ENCODE results near the gene CLDN6.

CLDN6 gene

GRCh38 chr16:3026003-3026378 lies 8.0 kb upstream of the CLDN6 start:
- H3K4me1 Mint-ChIP-seq, result peaks cover 75% of the 10 kb centered on the region
- H3K36me3 Mint-ChIP-seq, result peaks cover 78% of the 10 kb centered on the region
- no peak overlapping the region for H3K4me3 Mint-ChIP-seq
- DNase-seq (ENCODE audit: low spot score in 2 of 2) (no peak), ATAC-seq (no peak)
- no peaks in the 10 kb centered on the region for H3K9me3 Mint-ChIP-seq
- no peak overlapping the region for H3K27ac Mint-ChIP-seq

- no peak overlapping the region for H3K27ac Mint-ChIP-seq
- H3K4me1 Mint-ChIP-seq, result peaks cover 72% of the 10 kb centered on the region
- no peak for ATAC-seq
- no peak for DNase-seq (ENCODE audit: low spot score in 2 of 2)
- H3K4me3 Mint-ChIP-seq, result peak overlapping the region; percentile 78
- no peaks in the 10 kb centered on the region for H3K9me3 Mint-ChIP-seq
- H3K36me3 Mint-ChIP-seq, result peaks cover 85% of the 10 kb centered on the region
Observed at GRCh38 chr16:3025032-3026002, 7.3 kb upstream of the CLDN6 start.

- peaks cover 68% of the 10 kb centered on the region for H3K4me1 Mint-ChIP-seq
- H3K9me3 Mint-ChIP-seq, result no peaks in the 10 kb centered on the region
- DNase-seq (ENCODE audit: low spot score in 2 of 2) (peak; percentile 89 to 98), ATAC-seq (peak; percentile 86)
- H3K4me3 Mint-ChIP-seq, result peak within 1 kb of the TSS; percentile 78
- peak within 1 kb of the TSS; percentile 91 for H3K27ac Mint-ChIP-seq
- peaks cover 85% of the 10 kb centered on the region for H3K36me3 Mint-ChIP-seq
Observed at GRCh38 chr16:3023669-3024478, 5.9 kb upstream of the CLDN6 start, which contains the start of the genes HCFC1R1 and THOC6. TSS of gene HCFC1R1 (minus strand) at chr16:3023942. CDS start at chr16:3023941, 1 bp downstream. TSS of gene THOC6 (plus strand) at chr16:3024035. CDS start at chr16:3024327, 292 bp downstream.

- peaks cover 63% of the 10 kb centered on the region for H3K4me1 Mint-ChIP-seq
- H3K4me3 Mint-ChIP-seq, result peak overlapping the region; percentile 78
- DNase-seq (ENCODE audit: low spot score in 2 of 2) (no peak), ATAC-seq (no peak)
- H3K27ac Mint-ChIP-seq, result peak overlapping the region; percentile 91
- no peaks in the 10 kb centered on the region for H3K9me3 Mint-ChIP-seq
- H3K36me3 Mint-ChIP-seq, result peaks cover 83% of the 10 kb centered on the region
Observed at GRCh38 chr16:3023415-3023668, 5.4 kb upstream of the CLDN6 start.

GRCh38 chr16:3022684-3023414 lies 4.9 kb upstream of the CLDN6 start:
- peak overlapping the region; percentile 91 for H3K27ac Mint-ChIP-seq
- no peak for ATAC-seq
- no peaks in the 10 kb centered on the region for H3K9me3 Mint-ChIP-seq
- peak overlapping the region; percentile 78 for H3K4me3 Mint-ChIP-seq
- H3K4me1 Mint-ChIP-seq, result peaks cover 59% of the 10 kb centered on the region
- no peak for DNase-seq (ENCODE audit: low spot score in 2 of 2)
- peaks cover 82% of the 10 kb centered on the region for H3K36me3 Mint-ChIP-seq

DNA sequence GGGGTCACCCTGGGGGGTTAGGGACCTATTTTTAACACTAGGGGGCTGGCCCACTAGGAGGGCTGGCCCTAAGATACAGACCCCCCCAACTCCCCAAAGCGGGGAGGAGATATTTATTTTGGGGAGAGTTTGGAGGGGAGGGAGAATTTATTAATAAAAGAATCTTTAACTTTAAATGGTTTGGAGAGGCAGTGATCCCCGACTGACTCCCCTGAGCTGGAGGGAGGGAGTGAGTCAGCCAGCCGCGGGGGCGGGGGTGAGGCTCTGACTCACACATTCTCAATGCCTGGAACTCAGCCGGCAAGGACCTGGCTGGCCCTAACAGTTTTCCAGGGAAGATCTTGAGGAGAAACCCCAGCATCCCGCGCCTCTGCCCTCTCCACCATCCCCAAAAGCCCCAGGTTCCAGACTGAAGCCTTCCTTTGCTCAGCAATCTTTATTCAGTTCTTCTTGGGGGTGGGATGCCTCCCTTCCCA lies 4.3 kb upstream of the CLDN6 start:
- H3K4me1 Mint-ChIP-seq, result peaks cover 59% of the 10 kb centered on the region
- peak overlapping the region; percentile 78 for H3K4me3 Mint-ChIP-seq
- ATAC-seq (peak; percentile 52), DNase-seq (ENCODE audit: low spot score in 2 of 2) (peak; percentile 77 to 88)
- no peaks in the 10 kb centered on the region for H3K9me3 Mint-ChIP-seq
- H3K27ac Mint-ChIP-seq, result peak overlapping the region; percentile 91
- H3K36me3 Mint-ChIP-seq, result peaks cover 77% of the 10 kb centered on the region

DNA sequence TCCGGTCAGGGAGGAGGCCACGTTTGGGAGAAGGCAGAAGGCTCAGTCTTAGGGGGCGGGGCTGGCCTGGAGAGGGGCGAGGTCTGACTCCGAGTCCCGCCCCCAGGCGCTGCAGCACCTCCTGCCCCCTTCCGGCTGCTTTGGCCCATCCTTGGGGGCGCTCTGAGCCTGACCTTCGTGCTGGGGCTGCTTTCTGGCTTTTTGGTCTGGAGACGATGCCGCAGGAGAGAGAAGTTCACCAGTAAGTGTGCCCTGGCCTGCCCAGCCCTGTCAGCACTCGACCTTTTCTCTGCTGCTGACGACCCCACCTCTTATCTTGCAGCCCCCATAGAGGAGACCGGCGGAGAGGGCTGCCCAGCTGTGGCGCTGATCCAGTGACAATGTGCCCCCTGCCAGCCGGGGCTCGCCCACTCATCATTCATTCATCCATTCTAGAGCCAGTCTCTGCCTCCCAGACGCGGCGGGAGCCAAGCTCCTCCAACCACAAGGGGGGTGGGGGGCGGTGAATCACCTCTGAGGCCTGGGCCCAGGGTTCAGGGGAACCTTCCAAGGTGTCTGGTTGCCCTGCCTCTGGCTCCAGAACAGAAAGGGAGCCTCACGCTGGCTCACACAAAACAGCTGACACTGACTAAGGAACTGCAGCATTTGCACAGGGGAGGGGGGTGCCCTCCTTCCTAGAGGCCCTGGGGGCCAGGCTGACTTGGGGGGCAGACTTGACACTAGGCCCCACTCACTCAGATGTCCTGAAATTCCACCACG lies 3.6 kb upstream of the CLDN6 start:
- H3K9me3 Mint-ChIP-seq, result no peaks in the 10 kb centered on the region
- ATAC-seq (peak; percentile 52), DNase-seq (ENCODE audit: low spot score in 2 of 2) (peak; percentile 66 to 87)
- H3K4me3 Mint-ChIP-seq, result peak overlapping the region; percentile 78
- peak overlapping the region; percentile 91 for H3K27ac Mint-ChIP-seq
- H3K36me3 Mint-ChIP-seq, result peaks cover 71% of the 10 kb centered on the region
- peaks cover 59% of the 10 kb centered on the region for H3K4me1 Mint-ChIP-seq

GRCh38 chr16:3020604-3021448 lies 2.8 kb upstream of the CLDN6 start:
- peaks cover 51% of the 10 kb centered on the region for H3K4me1 Mint-ChIP-seq
- H3K4me3 Mint-ChIP-seq, result peak overlapping the region; percentile 78
- peak overlapping the region; percentile 91 for H3K27ac Mint-ChIP-seq
- ATAC-seq (peak; percentile 38), DNase-seq (ENCODE audit: low spot score in 2 of 2) (peak; percentile 38 to 75)
- H3K9me3 Mint-ChIP-seq, result no peaks in the 10 kb centered on the region
- H3K36me3 Mint-ChIP-seq, result peaks cover 63% of the 10 kb centered on the region

- H3K4me1 Mint-ChIP-seq, result peaks cover 47% of the 10 kb centered on the region
Observed at GRCh38 chr16:3020247-3020603, 2.2 kb upstream of the CLDN6 start, which contains the start of gene TNFRSF12A. TSS of gene TNFRSF12A (plus strand) at chr16:3020368. CDS start at chr16:3020398, 30 bp downstream.

DNA sequence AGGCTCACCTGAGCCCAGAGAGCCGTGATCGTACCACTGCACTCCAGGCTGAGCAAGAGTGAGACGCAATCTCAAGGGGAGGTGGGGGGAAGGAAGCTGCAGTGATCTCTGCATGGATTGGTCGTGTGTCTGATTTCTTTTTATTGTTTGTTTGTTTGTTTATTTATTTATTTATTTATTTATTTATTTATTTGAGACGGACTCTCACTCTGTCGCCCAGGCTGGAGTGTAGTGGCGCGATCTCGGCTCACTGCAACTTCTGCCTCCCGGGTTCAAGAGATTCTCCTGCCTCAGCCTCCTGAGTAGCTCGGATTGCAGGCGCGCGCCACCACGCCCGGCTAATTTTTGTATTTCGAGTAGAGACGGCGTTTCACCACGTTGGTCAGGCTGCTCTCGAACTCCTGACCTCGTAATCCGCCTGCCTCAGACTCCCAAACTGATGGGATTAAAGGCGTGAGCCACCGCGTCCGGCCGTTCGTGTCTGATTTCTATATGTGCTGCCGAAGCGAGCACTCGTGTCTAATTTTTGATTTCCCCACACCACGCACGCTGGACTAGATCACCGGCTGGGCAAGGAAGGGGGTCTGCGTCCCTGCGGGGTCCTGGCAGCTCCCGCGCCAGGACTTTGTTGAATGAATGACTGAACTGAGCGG lies 1.7 kb upstream of the CLDN6 start:
- H3K36me3 Mint-ChIP-seq, result peaks cover 52% of the 10 kb centered on the region
- H3K9me3 Mint-ChIP-seq, result no peaks in the 10 kb centered on the region
- H3K27ac Mint-ChIP-seq, result peak overlapping the region; percentile 91
- no peak for DNase-seq (ENCODE audit: low spot score in 2 of 2)
- H3K4me1 Mint-ChIP-seq, result peaks cover 46% of the 10 kb centered on the region
- H3K4me3 Mint-ChIP-seq, result peak overlapping the region; percentile 78
- no peak for ATAC-seq

More at GRCh38 chr16:3020247-3020603, 2.2 kb upstream of the CLDN6 start, which contains the start of gene TNFRSF12A:
- peak within 1 kb of the TSS; percentile 78 for H3K4me3 Mint-ChIP-seq
- DNase-seq (ENCODE audit: low spot score in 2 of 2), result peak; percentile 70 to 85
- peak; percentile 44 for ATAC-seq
- peaks cover 57% of the 10 kb centered on the region for H3K36me3 Mint-ChIP-seq
- H3K9me3 Mint-ChIP-seq, result no peaks in the 10 kb centered on the region
- peak within 1 kb of the TSS; percentile 91 for H3K27ac Mint-ChIP-seq

GRCh38 chr16:3017344-3017743 lies 639 bp downstream of the CLDN6 start:
- Mint-ChIP-seq H3K4me1 (peaks cover 24% of the 10 kb centered on the region), H3K36me3 (peaks cover 31% of the 10 kb centered on the region), H3K4me3 (no peak overlapping the region), H3K9me3 (no peaks in the 10 kb centered on the region), H3K27ac (no peak overlapping the region)
- DNase-seq (ENCODE audit: low spot score in 2 of 2), result no peak
- no peak for ATAC-seq

GRCh38 chr16:3015865-3016521 lies 2.0 kb downstream of the CLDN6 start:
- Mint-ChIP-seq H3K4me3 (no peak overlapping the region), H3K4me1 (peaks cover 11% of the 10 kb centered on the region), H3K36me3 (peaks cover 18% of the 10 kb centered on the region), H3K27ac (no peak overlapping the region), H3K9me3 (no peaks in the 10 kb centered on the region)
- no peak for DNase-seq (ENCODE audit: low spot score in 2 of 2)
- ATAC-seq, result no peak

DNA sequence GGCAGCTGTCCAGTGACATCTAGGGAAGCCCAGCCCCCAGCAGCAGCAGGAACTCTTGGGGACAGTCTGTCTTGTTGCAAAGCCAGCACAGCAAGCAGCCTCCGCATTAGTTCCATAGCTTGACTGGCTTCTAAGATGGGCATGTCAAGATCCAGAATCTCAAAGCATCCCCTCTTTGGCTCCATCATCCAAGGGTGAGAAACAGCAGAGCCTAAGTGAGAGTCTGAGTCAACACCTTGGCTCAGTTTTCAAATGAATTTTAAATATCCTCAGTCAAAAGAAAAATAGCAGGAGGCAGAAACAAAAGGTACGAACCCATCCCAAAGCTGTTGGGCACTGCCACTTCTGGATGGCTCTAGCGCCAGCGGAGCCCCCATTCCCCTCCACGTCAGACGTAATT lies 3.0 kb downstream of the CLDN6 start:
- no peak overlapping the region for H3K27ac Mint-ChIP-seq
- ATAC-seq, result no peak
- DNase-seq (ENCODE audit: low spot score in 2 of 2), result no peak
- H3K9me3 Mint-ChIP-seq, result no peaks in the 10 kb centered on the region
- H3K36me3 Mint-ChIP-seq, result peaks cover 8% of the 10 kb centered on the region
- peaks cover 8% of the 10 kb centered on the region for H3K4me1 Mint-ChIP-seq
- H3K4me3 Mint-ChIP-seq, result no peak overlapping the region

All from stimulated activated effector memory CD8-positive, alpha-beta T cell treated with anti-CD3 and anti-CD28 coated beads, Interleukin-12 subunit alpha, Interleukin-12 subunit beta, amount 100 ng/mL, for 72 hours (primary cell).